ENCODE data around the gene TUBB4A. TPM values are rescaled to one million over a fixed set of nuclear protein-coding genes. Genes with fewer than 3 reads are reported as not detected.

Gene TUBB4A
- total and polyA plus RNA-seq, 9 of the 15 experiments (the other 6 are each of a cell fraction or from before 2014, with no cell fraction given): 0.14 to 7.0 (median 0.75) TPM

DNA sequence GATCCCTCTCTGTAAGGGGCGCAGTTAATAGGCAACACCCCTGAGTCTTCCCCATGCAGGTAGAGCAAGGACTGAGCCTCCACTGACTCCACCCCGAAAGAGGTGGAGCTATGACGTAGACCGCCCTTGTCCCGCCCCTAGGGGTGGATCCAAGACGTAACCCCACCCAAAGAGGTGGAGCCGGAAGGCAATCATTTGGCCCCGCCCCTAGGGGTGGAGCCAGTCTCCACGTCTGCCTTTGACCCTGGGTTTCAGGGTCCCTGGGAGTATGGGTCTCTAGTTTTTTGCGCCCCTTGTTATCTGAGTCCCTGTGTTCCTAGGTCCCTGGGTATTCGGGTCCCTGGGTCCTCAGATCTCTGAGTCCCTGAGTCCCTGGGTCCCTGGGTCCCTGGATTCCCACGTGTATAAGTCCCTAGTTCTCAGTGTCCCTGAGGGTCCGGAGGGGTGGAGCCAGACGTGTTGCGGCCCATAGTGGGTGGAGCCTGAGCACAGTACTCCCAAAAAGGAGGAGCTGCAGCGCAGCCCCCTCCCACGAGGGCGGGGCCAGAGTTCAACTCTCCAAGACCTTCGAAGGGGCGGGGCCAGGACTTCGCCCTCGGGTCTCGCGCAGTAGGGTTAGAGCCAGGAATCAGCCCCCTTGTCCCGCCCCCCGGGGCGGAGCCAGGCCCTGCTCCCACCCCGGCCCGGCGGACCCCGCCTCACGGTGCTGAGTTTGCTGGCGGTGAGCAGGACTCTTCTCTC lies 25.8 kb downstream of the TUBB4A start (continued):
- TF ChIP-seq MYNN (IDR thresholded peaks at IDR 0.05): no peak
- no peak for TF ChIP-seq MYNN (CRISPR knock-in tag; IDR thresholded peaks at IDR 0.05)
- no peak for TF ChIP-seq PURB (CRISPR knock-in tag; IDR thresholded peaks at IDR 0.05; ENCODE audit: low read depth)
- TF ChIP-seq TRIM28 (IDR thresholded peaks at IDR 0.05): no peak
- TF ChIP-seq ATF4 (CRISPR knock-in tag; IDR thresholded peaks at IDR 0.05): no peak
- no peak for TF ChIP-seq JUN (IDR thresholded peaks at IDR 0.05; ENCODE audit: borderline replicate concordance, low read depth, low read length)
- TF ChIP-seq JUN (CRISPR knock-in tag; IDR thresholded peaks at IDR 0.05; ENCODE audit: borderline replicate concordance): no peak
- TF ChIP-seq ZNF184 (CRISPR knock-in tag; IDR thresholded peaks at IDR 0.05): no peak
- TF ChIP-seq ZNF518B (CRISPR knock-in tag; IDR thresholded peaks at IDR 0.05): no peak
- no peak for TF ChIP-seq ZNF696 (CRISPR knock-in tag; conservative IDR thresholded peaks at IDR 0.05)
- no peak for TF ChIP-seq ZBTB17 (CRISPR knock-in tag; IDR thresholded peaks at IDR 0.05)
- TF ChIP-seq PML (IDR thresholded peaks at IDR 0.05; ENCODE audit: low read length): no peak
- TF ChIP-seq, protein P1, sequence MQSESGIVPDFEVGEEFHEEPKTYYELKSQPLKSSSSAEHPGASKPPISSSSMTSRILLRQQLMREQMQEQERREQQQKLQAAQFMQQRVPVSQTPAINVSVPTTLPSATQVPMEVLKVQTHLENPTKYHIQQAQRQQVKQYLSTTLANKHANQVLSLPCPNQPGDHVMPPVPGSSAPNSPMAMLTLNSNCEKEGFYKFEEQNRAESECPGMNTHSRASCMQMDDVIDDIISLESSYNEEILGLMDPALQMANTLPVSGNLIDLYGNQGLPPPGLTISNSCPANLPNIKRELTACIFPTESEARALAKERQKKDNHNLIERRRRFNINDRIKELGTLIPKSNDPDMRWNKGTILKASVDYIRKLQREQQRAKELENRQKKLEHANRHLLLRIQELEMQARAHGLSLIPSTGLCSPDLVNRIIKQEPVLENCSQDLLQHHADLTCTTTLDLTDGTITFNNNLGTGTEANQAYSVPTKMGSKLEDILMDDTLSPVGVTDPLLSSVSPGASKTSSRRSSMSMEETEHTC (IDR thresholded peaks at IDR 0.05): no peak
- TF ChIP-seq GTF2E2 (tag; IDR thresholded peaks at IDR 0.05): no peak
- TF ChIP-seq, protein P2, sequence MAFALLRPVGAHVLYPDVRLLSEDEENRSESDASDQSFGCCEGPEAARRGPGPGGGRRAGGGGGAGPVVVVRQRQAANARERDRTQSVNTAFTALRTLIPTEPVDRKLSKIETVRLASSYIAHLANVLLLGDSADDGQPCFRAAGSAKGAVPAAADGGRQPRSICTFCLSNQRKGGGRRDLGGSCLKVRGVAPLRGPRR (CRISPR knock-in tag; IDR thresholded peaks at IDR 0.05): no peak
- no peak for TF ChIP-seq KAT7 (CRISPR knock-in tag; IDR thresholded peaks at IDR 0.05; ENCODE audit: borderline replicate concordance)
- TF ChIP-seq, protein P3, sequence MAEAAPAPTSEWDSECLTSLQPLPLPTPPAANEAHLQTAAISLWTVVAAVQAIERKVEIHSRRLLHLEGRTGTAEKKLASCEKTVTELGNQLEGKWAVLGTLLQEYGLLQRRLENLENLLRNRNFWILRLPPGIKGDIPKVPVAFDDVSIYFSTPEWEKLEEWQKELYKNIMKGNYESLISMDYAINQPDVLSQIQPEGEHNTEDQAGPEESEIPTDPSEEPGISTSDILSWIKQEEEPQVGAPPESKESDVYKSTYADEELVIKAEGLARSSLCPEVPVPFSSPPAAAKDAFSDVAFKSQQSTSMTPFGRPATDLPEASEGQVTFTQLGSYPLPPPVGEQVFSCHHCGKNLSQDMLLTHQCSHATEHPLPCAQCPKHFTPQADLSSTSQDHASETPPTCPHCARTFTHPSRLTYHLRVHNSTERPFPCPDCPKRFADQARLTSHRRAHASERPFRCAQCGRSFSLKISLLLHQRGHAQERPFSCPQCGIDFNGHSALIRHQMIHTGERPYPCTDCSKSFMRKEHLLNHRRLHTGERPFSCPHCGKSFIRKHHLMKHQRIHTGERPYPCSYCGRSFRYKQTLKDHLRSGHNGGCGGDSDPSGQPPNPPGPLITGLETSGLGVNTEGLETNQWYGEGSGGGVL (CRISPR knock-in tag; IDR thresholded peaks at IDR 0.05): no peak
- no peak for TF ChIP-seq SMAD3 (CRISPR knock-in tag; conservative IDR thresholded peaks at IDR 0.05)
- no peak for TF ChIP-seq PRMT5 (CRISPR knock-in tag; IDR thresholded peaks at IDR 0.05)
- TF ChIP-seq, protein P4, sequence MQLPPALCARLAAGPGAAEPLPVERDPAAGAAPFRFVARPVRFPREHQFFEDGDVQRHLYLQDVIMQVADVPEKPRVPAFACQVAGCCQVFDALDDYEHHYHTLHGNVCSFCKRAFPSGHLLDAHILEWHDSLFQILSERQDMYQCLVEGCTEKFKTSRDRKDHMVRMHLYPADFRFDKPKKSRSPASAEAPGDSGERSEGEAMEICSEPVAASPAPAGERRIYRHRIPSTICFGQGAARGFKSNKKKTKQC (CRISPR knock-in tag; IDR thresholded peaks at IDR 0.05): no peak
- TF ChIP-seq STAT5B (CRISPR knock-in tag; IDR thresholded peaks at IDR 0.05): no peak
- no peak for TF ChIP-seq SNIP1 (IDR thresholded peaks at IDR 0.05; ENCODE audit: low read depth)
